Pancreas (tissue), 10 donors: ENCODE data around the gene DCTN1. TPM values are rescaled to one million over a fixed set of nuclear protein-coding genes. Genes with fewer than 3 reads are reported as not detected.
A peak's percentile ranks its signal among the peaks of the same experiment; 100 is the strongest.

Experiments used
- ATAC-seq, 4 donors: fragments of 200-7000 bp; cut with Tn5 transposase; one replicate each; pipeline versions ENCODE4 v1.8.0 to v1.9.1; 2020; ENCODE audit warnings: mild to moderate bottlenecking in 4 of 4, moderate library complexity in 4 of 4
- DNase-seq, 6 donors: peaks; one replicate each; pipeline ENCODE4 v3.0.0-alpha.2; 2020
- FAIRE-seq: peaks from 2 replicates; lab custom pipeline; 2012; peaks lifted over from hg19 to GRCh38; lab: Jason Lieb, UNC
- H3K27ac ChIP-seq, 4 donors: fragments of 200-600 bp; sonication (generic); 1 replicate in 3 of 4; 2 replicates in 1 of 4; pipeline versions ENCODE4 v1.5.0 to v1.8.0; 2020
- H3K27me3 ChIP-seq, 4 donors: fragments of 200-600 bp; one replicate each; pipeline ENCODE4 v1.8.0; 2021
- H3K36me3 ChIP-seq, 3 donors: fragments of 200-600 bp; sonication (generic) in 1 of 3; one replicate each; pipeline versions ENCODE4 v1.5.0 to v1.8.0; 2020 to 2021
- H3K4me1 ChIP-seq, 3 donors: fragments of 200-600 bp; one replicate each; pipeline ENCODE4 v1.8.0; 2021
- H3K4me3 ChIP-seq, 4 donors: fragments of 200-600 bp; sonication (generic) in 2 of 4; one replicate each; pipeline versions ENCODE4 v1.5.0 to v1.8.0; 2020 to 2021
- H3K9me3 ChIP-seq, 4 donors: fragments of 200-600 bp; one replicate each; pipeline ENCODE4 v1.8.0; 2021
- CTCF ChIP-seq, 4 donors: fragments of 200-600 bp; sonication (generic) in 3 of 4; IDR thresholded peaks; one replicate each; pipeline versions ENCODE4 v1.5.0 to v1.8.0; 2021; ENCODE audit warnings: antibody characterized with exemption in 4 of 4
- WGBS, 2 donors: extraction: QIAGEN DNeasy Blood & Tissue Kit; methylation state at CpG; one replicate each; pipeline ENCODE4 v1.1.7; 2013; 5-methylcytosine and 5-hydroxymethylcytosine counted together
- intact Hi-C, 3 donors: fragments of 100-400 bp; cut with DNase I; formaldehyde crosslinking; loops; one replicate each; pipeline versions ENCODE4 v1.11.1 to v1.14.2; 2022
- polyA plus RNA-seq, 2 donors: library from polyadenylated mRNA; stranded (reverse); fragments of 200-250 nt; gene quantifications; one replicate each; pipeline ENCODE4 v1.2.3, GENCODE V29; 2013
- total RNA-seq, 6 donors: library from RNA; stranded (reverse); fragmentation: NEBNext Ultra II Directional in 4 of 6; extraction: Animal tissue kit (Norgen Biotek cat#: 25700) in 4 of 6; gene quantifications; one replicate each; pipeline versions ENCODE4 v1.2.1 to v1.2.4, GENCODE V29; 2021 to 2023
- donor health status: healthy with polysubstance abuse.
- donor health status: DM: no; HTN: no; CAD: no; lungs with moderate emphysema.
- donor health status: DM: no; HTN: no; CAD: no.
- donor health status: control.
- donor health status: control.
- donor health status: Bipolar disorder and iron deficiency.
- donor health status: DM: yes; HTN: yes; CAD: no.
- donor health status: DM: no; HTN: no; CAD: no.
- donor health status: DM: no; HTN: no; CAD: no.
- donor health status: DM: yes; HTN: yes; CAD: no.

Gene DCTN1
- total and polyA plus RNA-seq, 8 donors = 37.7 to 84.7 (median 51.3) TPM

- no peak for TF ChIP-seq CTCF (IDR thresholded peaks at IDR 0.05)
- no peak overlapping the region for H3K4me3 ChIP-seq
- WGBS, 2 donors = 75 to 84% methylated on average over 5 to 6 of the region's 6 CpGs
- FAIRE-seq (no peak), DNase-seq (no peak), ATAC-seq (no peak)
- intact Hi-C loops = no loop called here
- no peak overlapping the region for H3K27ac ChIP-seq
- H3K9me3 ChIP-seq = no peaks in the 10 kb centered on the region
- H3K36me3 ChIP-seq = no peaks in the 10 kb centered on the region
- no peaks in the 10 kb centered on the region for H3K27me3 ChIP-seq
- peaks cover 0 to 4% (median 0%) of the 10 kb centered on the region in 3 donors for H3K4me1 ChIP-seq
Observed at GRCh38 chr2:74417763-74418162, 37.7 kb upstream of the DCTN1 start.

- 70 to 87% methylated on average over 3 of the region's 3 CpGs for WGBS, 2 donors
- Histone ChIP-seq H3K9me3 (no peaks in the 10 kb centered on the region), H3K36me3 (no peaks in the 10 kb centered on the region), H3K27me3 (no peaks in the 10 kb centered on the region), H3K4me3 (no peak overlapping the region), H3K4me1 (peaks cover 0 to 4% (median 0%) of the 10 kb centered on the region in 3 donors), H3K27ac (no peak overlapping the region)
- no peak for TF ChIP-seq CTCF (IDR thresholded peaks at IDR 0.05)
- intact Hi-C loops = no loop called here
- ATAC-seq (no peak), FAIRE-seq (no peak), DNase-seq (no peak)
Observed at GRCh38 chr2:74417197-74417596, 37.1 kb upstream of the DCTN1 start.

- DNase-seq (no peak), ATAC-seq (no peak), FAIRE-seq (no peak)
- Histone ChIP-seq H3K4me1 (peaks cover 0 to 4% (median 0%) of the 10 kb centered on the region in 3 donors), H3K4me3 (no peak overlapping the region), H3K36me3 (no peaks in the 10 kb centered on the region), H3K27me3 (no peaks in the 10 kb centered on the region), H3K9me3 (no peaks in the 10 kb centered on the region), H3K27ac (no peak overlapping the region)
- intact Hi-C loops = no loop called here
- WGBS, 2 donors = 64 to 69% methylated on average over 3 of the region's 3 CpGs
- no peak for TF ChIP-seq CTCF (IDR thresholded peaks at IDR 0.05)
Observed at GRCh38 chr2:74416778-74417177, 36.7 kb upstream of the DCTN1 start.

- H3K36me3 ChIP-seq = no peaks in the 10 kb centered on the region
- intact Hi-C loops = no loop called here
- no peak for FAIRE-seq
- H3K27ac ChIP-seq = no peak overlapping the region
- H3K27me3 ChIP-seq = no peaks in the 10 kb centered on the region
- DNase-seq = no peak
- peak in 3 of 4 donors; percentile 11 to 19 (median 13) for ATAC-seq
- peaks cover 0 to 4% (median 0%) of the 10 kb centered on the region in 3 donors for H3K4me1 ChIP-seq
- H3K9me3 ChIP-seq = no peaks in the 10 kb centered on the region
- TF ChIP-seq CTCF (IDR thresholded peaks at IDR 0.05) = no peak
- 48 to 51% methylated on average over 35 of the region's 35 CpGs for WGBS, 2 donors
- H3K4me3 ChIP-seq = peak overlapping the region; percentile 26 to 59 (median 38)
Observed at GRCh38 chr2:74415762-74416395, 35.8 kb upstream of the DCTN1 start.
